GM21423 (cell line): ENCODE results near the gene CLDN11.

Experiments
- ATAC-seq: cut with Tn5 transposase; IDR thresholded peaks from one replicate; pipeline ENCODE4 v1.9.1; 2021; ENCODE audit warnings: mild to moderate bottlenecking, moderate library complexity; ENCODE audit not compliant: unreplicated experiment

Gene CLDN11

GRCh38 chr3:170469151-170470062 lies 50.7 kb downstream of the CLDN11 start:
- no peak for ATAC-seq

GRCh38 chr3:170470063-170471016 lies 51.7 kb downstream of the CLDN11 start:
- ATAC-seq: no peak

GRCh38 chr3:170471149-170471548 lies 52.5 kb downstream of the CLDN11 start:
- no peak for ATAC-seq

- ATAC-seq: no peak
These were observed 54.7 kb downstream of the CLDN11 start for GRCh38 chr3:170473358-170473757.

GRCh38 chr3:170475092-170475685 lies 56.5 kb downstream of the CLDN11 start:
- ATAC-seq: no peak

- no peak for ATAC-seq
These were observed 57.6 kb downstream of the CLDN11 start for GRCh38 chr3:170476291-170476690.

- ATAC-seq: no peak
These were observed 58.7 kb downstream of the CLDN11 start for GRCh38 chr3:170477395-170477794.

- no peak for ATAC-seq
These were observed 61.4 kb downstream of the CLDN11 start for GRCh38 chr3:170480111-170480510.

GRCh38 chr3:170482199-170482598 lies 63.5 kb downstream of the CLDN11 start:
- no peak for ATAC-seq

- ATAC-seq: no peak
These were observed 65.0 kb downstream of the CLDN11 start for GRCh38 chr3:170483485-170484262.
